Measurements from ENCODE around the gene AGTRAP.

Gene AGTRAP

DNA sequence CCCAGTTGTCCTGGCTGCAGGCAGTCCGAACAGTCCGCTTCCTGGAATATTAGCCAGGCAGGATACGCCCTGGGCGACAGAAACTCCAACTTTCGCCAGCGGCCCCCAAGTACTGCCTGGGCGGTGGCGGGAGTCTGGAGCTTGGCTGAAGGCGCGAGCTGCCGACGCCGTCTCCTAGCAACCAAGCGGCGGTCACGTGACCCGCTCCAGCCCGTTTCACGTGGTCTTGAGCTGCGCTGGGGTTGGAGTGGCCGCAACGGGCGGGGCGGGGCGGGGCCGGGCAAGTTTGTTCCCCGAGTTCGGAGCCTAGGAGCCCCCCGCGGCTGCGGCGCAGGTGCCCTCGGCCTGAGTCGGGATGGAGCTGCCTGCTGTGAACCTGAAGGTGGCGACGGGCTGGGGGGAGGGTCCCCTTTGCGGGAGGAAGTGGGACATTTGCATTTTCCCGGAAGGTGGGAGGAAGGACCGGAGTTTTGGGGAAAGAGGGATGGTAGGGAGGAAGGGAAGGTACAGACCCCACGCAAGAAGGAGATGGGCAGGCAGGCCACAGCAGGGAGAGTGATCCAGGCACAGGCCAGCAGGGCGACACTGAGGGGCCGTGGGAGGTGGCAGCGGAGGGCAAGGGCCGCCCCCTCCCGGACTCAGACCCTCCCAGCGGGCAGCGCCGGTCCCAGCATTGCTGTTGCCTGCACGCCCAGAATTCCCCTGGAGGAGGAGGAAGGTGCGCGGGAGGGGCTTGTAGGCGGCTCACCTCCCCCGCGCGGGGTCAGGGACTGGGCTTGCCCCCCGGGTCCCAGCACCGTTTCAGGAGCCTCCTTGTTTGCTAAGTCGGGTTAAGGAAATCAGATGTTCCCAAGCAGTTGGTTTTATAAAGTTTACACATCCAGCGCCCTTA lies at the start of gene AGTRAP:
Gene AGTRAP (plus strand): TSS at position 283 of the 892 bp plus-strand sequence. CDS start 73 bp downstream, at position 356.
- DNase-seq (ENCODE audit: low read depth) = peak; percentile 78

DNA sequence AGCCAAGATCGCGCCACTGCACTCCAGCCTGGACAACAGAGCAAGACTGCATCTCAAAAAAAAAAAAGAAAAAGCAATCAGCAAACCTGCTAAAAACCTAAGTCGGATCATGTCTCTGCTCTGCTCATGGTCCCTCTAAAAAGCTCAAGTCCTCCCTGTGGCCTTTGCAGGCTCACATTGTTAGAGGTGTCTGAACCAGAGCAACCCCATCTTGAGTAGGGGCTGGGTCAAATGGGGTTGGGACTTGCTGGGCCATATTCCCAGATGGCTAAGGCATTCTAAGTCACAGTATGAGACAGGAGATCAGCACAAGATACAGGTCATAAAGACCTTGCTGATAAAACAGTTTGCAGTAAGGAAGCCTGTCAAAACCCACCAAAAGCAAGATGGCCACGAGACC lies 47.4 kb upstream of the AGTRAP start:
- no peak for DNase-seq (ENCODE audit: low read depth)

- no peak for DNase-seq (ENCODE audit: low read depth)
These were observed 45.3 kb upstream of the AGTRAP start for GRCh38 chr1:11690397-11691301.

- DNase-seq (ENCODE audit: low read depth) = no peak
These were observed 44.5 kb upstream of the AGTRAP start, which contains the start of gene DRAXIN for GRCh38 chr1:11691302-11691914. DRAXIN (plus strand) TSS chr1:11691710; CDS start chr1:11706259, 14,549 bp downstream.

- DNase-seq (ENCODE audit: low read depth) = no peak
These were observed 43.8 kb upstream of the AGTRAP start for GRCh38 chr1:11691928-11692711.

DNA sequence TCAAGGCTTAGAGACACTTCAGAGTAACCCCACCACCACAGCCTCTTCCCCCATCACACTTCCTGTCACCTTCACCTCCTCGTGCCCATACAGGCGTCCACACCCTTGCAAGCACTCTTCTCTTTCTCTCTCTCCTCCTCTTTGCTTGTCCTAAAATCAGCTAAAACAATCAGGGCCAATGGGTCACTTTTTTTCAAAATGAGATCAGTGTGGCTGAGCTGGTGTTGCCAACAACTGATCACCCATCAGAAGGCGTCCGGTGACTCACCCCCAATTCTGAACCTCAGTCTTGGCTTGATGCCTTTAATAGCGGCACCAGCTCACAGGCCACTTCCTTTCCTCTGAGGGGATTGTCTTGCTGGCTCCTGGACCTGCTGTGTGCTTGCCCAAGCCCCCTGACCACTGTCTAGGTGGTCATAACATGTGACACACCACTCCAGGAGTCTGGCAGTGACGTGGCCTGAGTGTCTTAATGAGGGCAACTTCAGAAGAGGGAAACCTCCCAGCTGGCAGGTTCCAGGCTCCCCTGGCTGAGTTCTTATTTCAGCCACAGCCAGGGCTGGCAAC lies 42.8 kb upstream of the AGTRAP start:
- no peak for DNase-seq (ENCODE audit: low read depth)

GRCh38 chr1:11693917-11694316 lies 42.0 kb upstream of the AGTRAP start:
- no peak for DNase-seq (ENCODE audit: low read depth)

DNA sequence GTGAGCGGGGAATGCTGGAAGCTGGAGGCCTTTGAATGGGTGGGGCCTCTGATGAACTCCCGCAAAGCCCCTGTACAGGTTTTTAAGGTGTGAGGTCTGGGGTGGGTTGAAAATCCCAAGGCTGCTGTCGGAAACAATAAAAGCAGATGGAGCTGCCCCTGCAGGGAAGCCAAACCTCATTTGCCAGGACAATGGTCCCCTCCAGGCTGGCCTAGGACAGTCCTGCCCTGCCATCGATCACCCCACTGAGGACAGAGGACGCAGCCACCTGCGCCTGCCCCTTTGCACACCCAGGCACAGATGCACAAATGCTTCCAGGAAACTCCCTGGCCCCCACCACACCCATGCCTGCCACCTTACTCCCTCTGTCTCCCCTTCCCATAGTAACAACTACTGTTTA lies 40.1 kb upstream of the AGTRAP start:
- DNase-seq (ENCODE audit: low read depth) = no peak

DNA sequence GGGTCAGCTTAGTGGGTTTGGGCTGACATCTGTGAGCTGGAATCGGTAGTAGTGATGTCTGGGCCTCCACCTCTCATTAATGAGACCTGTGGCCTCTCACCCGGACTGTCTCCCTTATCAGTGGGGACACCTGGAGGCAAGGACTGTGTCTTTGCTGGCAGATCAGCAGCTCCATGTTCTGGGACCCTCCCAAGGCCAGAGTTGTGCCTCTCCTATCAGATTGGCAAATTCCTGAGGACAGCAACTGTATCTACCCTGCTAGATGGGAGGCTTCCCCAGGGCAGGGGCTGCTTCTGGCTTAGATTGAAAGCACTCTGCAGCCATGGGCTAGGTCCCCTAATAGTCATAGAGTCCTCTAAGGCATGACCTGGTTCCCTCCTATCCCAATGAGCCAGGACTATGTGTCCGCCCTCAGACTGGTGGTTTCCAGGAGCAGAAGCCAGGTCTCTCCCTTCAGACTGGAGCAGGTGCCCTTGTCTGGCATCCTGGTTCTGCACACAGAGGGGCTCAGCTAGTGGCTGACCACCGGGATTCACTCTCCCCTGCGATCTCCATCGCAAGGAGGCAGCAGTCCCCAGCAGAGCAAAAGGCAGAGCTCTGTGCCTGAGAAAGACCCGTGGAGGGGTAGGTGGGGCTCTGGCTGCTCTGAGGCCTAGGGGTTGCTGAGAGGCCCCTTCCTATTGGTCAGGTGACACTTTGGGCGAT lies 38.6 kb upstream of the AGTRAP start:
- DNase-seq (ENCODE audit: low read depth) = no peak

GRCh38 chr1:11697893-11698210 lies 38.1 kb upstream of the AGTRAP start:
- DNase-seq (ENCODE audit: low read depth) = no peak

DNA sequence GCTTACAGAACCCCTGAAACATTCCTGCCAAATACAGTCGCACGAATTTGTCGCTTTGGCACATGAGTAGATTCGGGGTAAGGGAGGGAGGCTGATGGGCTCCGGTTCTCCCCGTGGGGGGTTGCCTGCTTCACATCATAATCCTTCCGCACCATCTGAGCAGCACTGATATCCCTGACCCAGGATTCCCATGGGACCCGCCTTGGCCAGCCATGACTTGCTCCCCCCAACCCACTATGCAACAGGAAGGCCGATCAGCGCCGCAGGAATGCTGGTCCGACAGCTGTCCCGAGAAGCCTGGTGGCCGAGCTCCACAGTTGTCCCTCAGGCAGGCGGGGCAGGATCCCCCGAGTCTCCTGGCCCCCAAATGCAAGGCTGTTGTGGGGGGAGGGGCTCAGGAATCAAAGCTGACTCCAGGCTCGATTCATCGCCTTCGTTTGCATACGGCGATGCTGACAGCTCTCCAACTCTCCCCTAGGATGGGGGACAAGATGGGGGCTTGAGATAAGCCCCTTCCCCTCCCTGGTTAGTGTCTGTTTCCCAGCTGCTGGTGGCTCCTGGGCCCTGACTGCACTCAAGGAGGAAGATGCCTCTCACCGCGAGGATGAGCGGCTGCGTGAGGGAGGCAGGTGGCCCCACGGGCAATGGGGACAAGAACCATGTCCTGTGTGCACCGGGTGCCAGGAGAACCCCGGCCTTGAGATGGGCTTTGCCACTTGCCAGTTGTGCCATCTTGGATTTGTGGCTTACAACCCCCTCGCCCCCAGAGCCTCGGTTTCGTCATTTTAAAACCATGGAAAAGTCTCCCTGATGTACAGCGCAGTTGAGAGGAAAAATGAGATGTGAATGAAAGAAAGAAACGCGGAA lies 35.1 kb upstream of the AGTRAP start:
- DNase-seq (ENCODE audit: low read depth) = no peak

DNA sequence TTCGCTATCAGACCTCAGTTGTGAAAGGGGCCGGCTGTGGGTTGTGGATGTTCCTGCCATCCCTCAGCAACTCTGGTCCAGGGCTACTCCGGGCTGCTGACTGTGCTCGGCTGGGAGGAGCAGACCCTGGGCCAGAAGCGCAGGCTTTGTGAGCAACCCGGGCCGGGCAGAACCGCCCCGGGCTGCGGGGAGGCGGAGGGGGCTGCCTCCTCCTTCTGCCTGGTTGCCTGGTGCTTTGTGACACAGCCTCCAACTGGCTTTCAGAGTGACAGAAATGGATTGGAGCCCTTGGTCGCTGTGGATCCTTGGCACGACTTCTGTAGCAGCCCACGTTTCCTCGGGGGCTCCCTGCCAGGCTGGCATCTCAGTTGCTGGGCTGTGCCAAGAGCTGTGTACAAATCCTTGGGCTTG lies 34.4 kb upstream of the AGTRAP start:
- DNase-seq (ENCODE audit: low read depth) = no peak

GRCh38 chr1:11701981-11702803 lies 33.7 kb upstream of the AGTRAP start:
- DNase-seq (ENCODE audit: low read depth) = no peak

DNA sequence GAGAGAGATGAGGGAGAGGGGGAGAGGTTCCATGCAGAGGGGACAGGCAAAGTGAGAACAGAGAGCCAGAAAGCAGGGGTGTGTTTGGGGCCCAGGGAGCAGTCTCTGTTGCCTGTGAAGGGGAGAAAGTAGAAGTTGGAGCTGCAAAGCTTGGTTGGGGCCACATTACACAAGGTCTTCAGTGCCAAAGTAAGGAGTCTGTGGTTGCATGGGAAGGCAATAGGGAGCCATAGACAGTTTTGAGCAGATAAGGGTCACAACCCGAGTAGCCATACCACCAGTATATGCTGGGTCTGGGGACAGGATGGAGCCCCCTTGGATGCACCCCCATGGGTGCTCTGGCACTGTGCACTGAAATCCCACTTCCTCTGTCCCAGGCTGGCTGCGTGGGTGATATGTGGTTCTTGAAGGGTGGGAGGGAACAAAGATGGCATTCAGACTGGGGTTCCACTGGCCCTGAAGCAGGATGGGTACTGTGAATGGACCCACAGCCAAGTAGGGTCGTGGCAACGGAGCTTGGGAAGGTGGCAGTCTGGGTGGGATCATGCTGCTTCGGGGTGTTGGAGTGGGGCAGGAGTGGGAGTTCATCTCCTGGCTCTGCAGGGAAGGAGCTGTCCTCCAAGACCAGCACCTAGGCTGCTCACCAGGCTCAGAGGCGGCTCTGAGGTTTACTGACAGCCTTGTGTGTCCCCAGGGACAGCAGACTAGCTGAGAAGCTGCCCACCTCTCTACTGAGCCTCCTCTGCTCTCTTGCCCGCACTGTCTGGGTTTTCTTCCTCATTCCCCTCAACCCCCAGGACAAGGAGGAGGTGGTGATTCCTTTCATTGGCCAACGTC lies 32.4 kb upstream of the AGTRAP start:
- no peak for DNase-seq (ENCODE audit: low read depth)

GRCh38 chr1:11704194-11704529 lies 31.8 kb upstream of the AGTRAP start:
- DNase-seq (ENCODE audit: low read depth) = no peak

DNA sequence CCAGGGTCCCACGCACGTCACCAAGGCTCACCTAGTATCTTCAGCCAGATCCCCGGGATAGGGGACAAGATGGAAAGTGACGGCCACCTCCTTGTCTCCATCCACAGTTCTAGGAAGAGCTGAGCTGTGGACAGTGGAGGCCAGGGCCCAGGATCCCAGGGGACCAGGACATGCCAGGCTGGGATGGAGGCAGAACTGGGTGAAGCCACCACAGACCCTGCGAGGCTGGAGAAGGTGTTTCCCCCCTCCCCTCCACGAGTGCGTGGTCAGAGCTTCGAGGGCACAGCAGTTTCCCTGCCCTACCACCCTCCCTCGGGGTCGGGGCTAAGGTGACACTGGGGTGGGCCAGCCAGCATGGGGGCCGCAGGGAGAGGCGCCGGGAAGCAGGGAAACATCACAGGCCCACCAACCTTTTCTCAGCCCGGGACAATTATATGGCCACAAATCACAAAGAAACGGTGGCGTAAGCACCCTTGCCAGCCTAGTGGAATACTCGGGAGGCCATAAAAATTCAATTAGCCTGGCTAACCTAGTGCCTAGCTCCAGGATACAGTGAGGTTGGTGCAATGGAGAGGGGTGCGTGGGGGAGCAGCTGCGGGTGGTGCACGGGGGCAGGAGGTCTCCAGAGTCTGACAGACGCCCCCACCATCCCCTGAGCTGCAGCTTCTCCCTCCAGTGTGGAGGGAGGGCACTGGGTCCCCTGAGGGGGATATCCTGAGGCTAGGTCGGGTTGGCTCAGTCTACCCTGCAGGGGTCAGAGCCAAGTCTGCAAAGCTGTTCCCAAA lies 31.1 kb upstream of the AGTRAP start:
- no peak for DNase-seq (ENCODE audit: low read depth)

GRCh38 chr1:11705596-11705995 lies 30.3 kb upstream of the AGTRAP start:
- no peak for DNase-seq (ENCODE audit: low read depth)

Data from T-helper 22 cell (primary cell).